ENCODE results near the gene SPEG. TPM values are rescaled to one million over a fixed set of nuclear protein-coding genes. Genes with fewer than 3 reads are reported as not detected.
A peak's percentile ranks its signal among the peaks of the same experiment; 100 is the strongest.

The SPEG gene
- total and polyA plus RNA-seq, 2 donors (not counting 3 experiments of a cell fraction or from before 2014, with no cell fraction given) = 0.84 to 3.5 TPM

- dilution Hi-C loops (cut with MboI; ENCODE audit: extremely low pct_ligation_motif_present, low sequenced_read_pairs) = no loop called here
- DNase-seq (ENCODE audit: low read depth, low spot score) (peak; percentile 60), FAIRE-seq (peak; percentile 86)
- TF ChIP-seq GATA2 (IDR thresholded peaks at IDR 0.05; ENCODE audit: insufficient read depth, insufficient read length, low read depth, low read length) (no peak), MYC (IDR thresholded peaks at IDR 0.05; ENCODE audit: low read depth, low read length) (no peak), POLR2AphosphoS5 (IDR thresholded peaks at IDR 0.05; ENCODE audit: insufficient read depth, low read depth, low read length) (no peak), FOS (IDR thresholded peaks at IDR 0.05; ENCODE audit: borderline replicate concordance, insufficient read depth, low read length) (no peak), POLR2A (IDR thresholded peaks at IDR 0.05; ENCODE audit: low read depth, low read length) (no peak), JUN (IDR thresholded peaks at IDR 0.05; ENCODE audit: borderline replicate concordance, insufficient read depth, insufficient read length, low read depth) (no peak), EZH2 (IDR thresholded peaks at IDR 0.05; ENCODE audit: borderline replicate concordance, low read depth, low read length, severe bottlenecking) (peak; percentile 18)
- TF ChIP-seq, protein P1, sequence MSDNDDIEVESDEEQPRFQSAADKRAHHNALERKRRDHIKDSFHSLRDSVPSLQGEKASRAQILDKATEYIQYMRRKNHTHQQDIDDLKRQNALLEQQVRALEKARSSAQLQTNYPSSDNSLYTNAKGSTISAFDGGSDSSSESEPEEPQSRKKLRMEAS (IDR thresholded peaks at IDR 0.05; ENCODE audit: insufficient read depth, insufficient read length) = no peak
- TF ChIP-seq, protein P2, sequence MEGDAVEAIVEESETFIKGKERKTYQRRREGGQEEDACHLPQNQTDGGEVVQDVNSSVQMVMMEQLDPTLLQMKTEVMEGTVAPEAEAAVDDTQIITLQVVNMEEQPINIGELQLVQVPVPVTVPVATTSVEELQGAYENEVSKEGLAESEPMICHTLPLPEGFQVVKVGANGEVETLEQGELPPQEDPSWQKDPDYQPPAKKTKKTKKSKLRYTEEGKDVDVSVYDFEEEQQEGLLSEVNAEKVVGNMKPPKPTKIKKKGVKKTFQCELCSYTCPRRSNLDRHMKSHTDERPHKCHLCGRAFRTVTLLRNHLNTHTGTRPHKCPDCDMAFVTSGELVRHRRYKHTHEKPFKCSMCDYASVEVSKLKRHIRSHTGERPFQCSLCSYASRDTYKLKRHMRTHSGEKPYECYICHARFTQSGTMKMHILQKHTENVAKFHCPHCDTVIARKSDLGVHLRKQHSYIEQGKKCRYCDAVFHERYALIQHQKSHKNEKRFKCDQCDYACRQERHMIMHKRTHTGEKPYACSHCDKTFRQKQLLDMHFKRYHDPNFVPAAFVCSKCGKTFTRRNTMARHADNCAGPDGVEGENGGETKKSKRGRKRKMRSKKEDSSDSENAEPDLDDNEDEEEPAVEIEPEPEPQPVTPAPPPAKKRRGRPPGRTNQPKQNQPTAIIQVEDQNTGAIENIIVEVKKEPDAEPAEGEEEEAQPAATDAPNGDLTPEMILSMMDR (IDR thresholded peaks at IDR 0.05; ENCODE audit: extremely low read depth in 1 of 2, insufficient read depth in 1 of 2, low read depth in 1 of 2, low read length in 2 of 2) = peak; percentile 68 to 84
- no TSS peak for BruUV-seq (replicated peaks)
- CTCF ChIA-PET = interaction anchor here (0.6 to 5.0 kb wide), 33 partner anchors 9 to 406 kb away, joined by 3 to 151 read pairs (median 5); partner anchors contain the start of genes CHPF, DES, DNPEP and GMPPA
- H3K27me3 ChIP-seq (ENCODE audit: control insufficient read depth in 2 of 2, insufficient read depth in 2 of 2, low read length in 2 of 2) = peaks cover 42 to 43% of the 10 kb centered on the region in 2 experiments
- H4K20me1 ChIP-seq (replicated peaks; ENCODE audit: control insufficient read depth, extremely low read depth, insufficient read depth, low read length) = no peaks in the 10 kb centered on the region
- no peaks in the 10 kb centered on the region for H3K79me2 ChIP-seq (ENCODE audit: control insufficient read depth, insufficient read depth, low read length)
- H3K9me1 ChIP-seq (replicated peaks; ENCODE audit: control insufficient read depth, extremely low read depth, insufficient read depth, low read length) = no peaks in the 10 kb centered on the region
- no peaks in the 10 kb centered on the region for H3K9me3 ChIP-seq (replicated peaks; ENCODE audit: control insufficient read depth, insufficient read depth, low read length)
- POLR2A ChIA-PET = interaction anchor here (0.5 to 1.0 kb wide), 2 partner anchors 11 to 156 kb away, joined by 3 to 20 read pairs; partner anchors contain the start of gene GMPPA
- no peak overlapping the region for H3K9ac ChIP-seq (replicated peaks; ENCODE audit: extremely low read depth, insufficient read depth, low read length)
- no peak overlapping the region for H3K27ac ChIP-seq (ENCODE audit: insufficient read depth, low read depth, low read length)
- no peak overlapping the region for H3K4me2 ChIP-seq (ENCODE audit: insufficient read depth, low read length)
- H3K4me3 ChIP-seq (replicated peaks in 1 of 3; ENCODE audit: insufficient read depth in 1 of 3, low read depth in 1 of 3, low read length in 3 of 3) = peak overlapping the region in 1 of 3 experiments; percentile 1
- intact Hi-C loops (cut with micrococcal nuclease) = loop anchor here (1.0 to 2.0 kb wide), 3 partner anchors 11 to 15 kb away; partner anchors contain the start of gene GMPPA
- H3K4me1 ChIP-seq (ENCODE audit: control insufficient read depth, extremely low read depth, insufficient read depth, low read length) = no peaks in the 10 kb centered on the region
- H2AFZ ChIP-seq (ENCODE audit: low read depth, low read length) = no peak overlapping the region
- peaks cover 0 to 14% of the 10 kb centered on the region in 2 experiments for H3K36me3 ChIP-seq (ENCODE audit: control insufficient read depth in 2 of 2, extremely low read depth in 1 of 2, insufficient read depth in 2 of 2, low read length in 2 of 2)
Measured at GRCh38 chr2:219509780-219510511, 75.3 kb downstream of the SPEG start.
